Uterus (tissue), 2 donors: ENCODE results near the gene TMEM219.

Experiments
- POLR2A ChIP-seq, 2 donors: fragments of 450-650 bp; IDR thresholded peaks; one replicate each; pipeline ENCODE4 v1.6.1; 2016; ENCODE audit warnings: antibody characterized with exemption in 2 of 2, mild to moderate bottlenecking in 1 of 2, moderate library complexity in 1 of 2
- TF ChIP-seq, protein P1 (sequence below), 4 experiments: fragments of 200-600 bp in 2 of 4; fragments of 450-650 bp in 2 of 4; sonication (generic) in 2 of 4; IDR thresholded peaks; one replicate each; pipeline ENCODE4 v1.5.1; 2016 to 2019; ENCODE audit warnings: antibody characterized with exemption in 4 of 4, mild to moderate bottlenecking in 2 of 4, moderate library complexity in 1 of 4

DNA sequence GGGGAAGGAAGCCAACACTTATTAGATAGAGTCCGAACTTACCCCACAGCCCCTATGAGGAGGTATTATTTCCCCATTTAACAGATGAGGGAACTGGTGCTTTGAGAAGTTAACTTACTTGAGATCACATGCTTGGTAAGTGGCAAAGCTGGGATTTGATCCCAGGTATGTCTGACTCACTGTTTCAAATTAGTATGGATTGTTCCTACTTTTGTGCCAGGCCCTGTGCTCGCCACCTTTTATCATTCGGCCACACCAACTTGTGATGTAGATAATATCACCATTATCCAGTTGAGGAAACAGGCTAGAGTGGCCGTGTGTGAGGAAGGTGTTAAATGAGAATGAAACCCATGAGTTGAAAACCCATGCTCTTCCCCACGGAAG, 22.9 kb downstream of the TMEM219 start:
- TF ChIP-seq, protein P1, sequence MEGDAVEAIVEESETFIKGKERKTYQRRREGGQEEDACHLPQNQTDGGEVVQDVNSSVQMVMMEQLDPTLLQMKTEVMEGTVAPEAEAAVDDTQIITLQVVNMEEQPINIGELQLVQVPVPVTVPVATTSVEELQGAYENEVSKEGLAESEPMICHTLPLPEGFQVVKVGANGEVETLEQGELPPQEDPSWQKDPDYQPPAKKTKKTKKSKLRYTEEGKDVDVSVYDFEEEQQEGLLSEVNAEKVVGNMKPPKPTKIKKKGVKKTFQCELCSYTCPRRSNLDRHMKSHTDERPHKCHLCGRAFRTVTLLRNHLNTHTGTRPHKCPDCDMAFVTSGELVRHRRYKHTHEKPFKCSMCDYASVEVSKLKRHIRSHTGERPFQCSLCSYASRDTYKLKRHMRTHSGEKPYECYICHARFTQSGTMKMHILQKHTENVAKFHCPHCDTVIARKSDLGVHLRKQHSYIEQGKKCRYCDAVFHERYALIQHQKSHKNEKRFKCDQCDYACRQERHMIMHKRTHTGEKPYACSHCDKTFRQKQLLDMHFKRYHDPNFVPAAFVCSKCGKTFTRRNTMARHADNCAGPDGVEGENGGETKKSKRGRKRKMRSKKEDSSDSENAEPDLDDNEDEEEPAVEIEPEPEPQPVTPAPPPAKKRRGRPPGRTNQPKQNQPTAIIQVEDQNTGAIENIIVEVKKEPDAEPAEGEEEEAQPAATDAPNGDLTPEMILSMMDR (IDR thresholded peaks at IDR 0.05) = no peak
- no peak for TF ChIP-seq POLR2A (IDR thresholded peaks at IDR 0.05)
